Mesenchymal stem cell (in vitro differentiated cells and primary cell): Measurements from ENCODE around the gene GRP. TPM values are rescaled to one million over a fixed set of nuclear protein-coding genes. Genes with fewer than 3 reads are reported as not detected.

ENCODE experiments used
- DNase-seq: peaks from one replicate; pipeline ENCODE4 v3.0.0-alpha.2; 2013
- H2AFZ ChIP-seq: one replicate; pipeline ENCODE4 v1.6.1; 2013; ENCODE audit warnings: low read depth, mild to moderate bottlenecking, control low read depth, inconsistent platforms, low read length, moderate library complexity
- H2AK5ac ChIP-seq: 2 replicates; pipeline ENCODE4 v1.6.1; 2013; ENCODE audit warnings: low read length, moderate library complexity, mild to moderate bottlenecking, inconsistent platforms; ENCODE audit not compliant: severe bottlenecking
- H2BK120ac ChIP-seq: one replicate; pipeline ENCODE4 v1.6.1; 2013; ENCODE audit warnings: low read depth, mild to moderate bottlenecking, inconsistent platforms, low read length, moderate library complexity
- H2BK12ac ChIP-seq, 2 experiments: one replicate each; pipeline ENCODE4 v1.6.1; 2013; ENCODE audit warnings: inconsistent platforms in 2 of 2, low read length in 2 of 2, mild to moderate bottlenecking in 2 of 2, moderate library complexity in 2 of 2, control low read depth in 1 of 2
- H2BK15ac ChIP-seq: one replicate; pipeline ENCODE4 v1.6.1; 2013; ENCODE audit warnings: mild to moderate bottlenecking, low read depth, inconsistent platforms; ENCODE audit not compliant: poor library complexity, severe bottlenecking
- H2BK5ac ChIP-seq: 2 replicates; pipeline ENCODE4 v1.6.1; 2013; ENCODE audit warnings: low read depth, mild to moderate bottlenecking, low read length, control low read depth, inconsistent platforms; ENCODE audit not compliant: poor library complexity, severe bottlenecking
- H3K14ac ChIP-seq, 2 experiments: one replicate each; pipeline ENCODE4 v1.6.1; 2013; ENCODE audit warnings: inconsistent platforms in 2 of 2, low read length in 2 of 2, control low read depth in 1 of 2, mild to moderate bottlenecking in 1 of 2, moderate library complexity in 1 of 2
- H3K18ac ChIP-seq, 2 experiments: one replicate each; pipeline ENCODE4 v1.6.1; 2013; ENCODE audit warnings: inconsistent platforms in 2 of 2, low read length in 2 of 2, control low read depth in 1 of 2, low read depth in 1 of 2, mild to moderate bottlenecking in 1 of 2
- H3K23ac ChIP-seq, 2 experiments: one replicate each; pipeline ENCODE4 v1.6.1; 2013; ENCODE audit warnings: inconsistent platforms in 2 of 2, low read length in 2 of 2, mild to moderate bottlenecking in 2 of 2, moderate library complexity in 2 of 2, control low read depth in 1 of 2
- H3K27ac ChIP-seq: 2 replicates; pipeline ENCODE4 v1.5.1; 2013; ENCODE audit warnings: mild to moderate bottlenecking, moderate library complexity, low read length, control low read depth, inconsistent platforms; ENCODE audit not compliant: poor library complexity, severe bottlenecking
- H3K27me3 ChIP-seq, 2 experiments: 2 replicates each; pipeline versions ENCODE4 v1.6.1 to v1.7.0; 2013; ENCODE audit warnings: low read length in 2 of 2, mild to moderate bottlenecking in 2 of 2, moderate library complexity in 2 of 2, control low read depth in 1 of 2, inconsistent platforms in 1 of 2; ENCODE audit not compliant: control insufficient read depth in 1 of 2, insufficient read depth in 1 of 2
- H3K36me3 ChIP-seq, 2 experiments: 2 replicates each; pipeline versions ENCODE4 v1.6.1 to v1.7.0; 2013; ENCODE audit warnings: low read length in 2 of 2, control low read depth in 1 of 2, inconsistent platforms in 1 of 2, low read depth in 1 of 2, mild to moderate bottlenecking in 1 of 2; ENCODE audit not compliant: insufficient read depth in 2 of 2, control insufficient read depth in 1 of 2
- H3K4ac ChIP-seq, 2 experiments: one replicate each; pipeline ENCODE4 v1.6.1; 2013; ENCODE audit warnings: inconsistent platforms in 2 of 2, low read length in 2 of 2, mild to moderate bottlenecking in 2 of 2, moderate library complexity in 2 of 2, control low read depth in 1 of 2, low read depth in 1 of 2
- H3K4me1 ChIP-seq: 2 replicates; pipeline ENCODE4 v1.6.1; 2013; ENCODE audit warnings: low read depth, low read length, control low read depth; ENCODE audit not compliant: control insufficient read depth, insufficient read depth
- H3K4me2 ChIP-seq: 2 replicates; pipeline ENCODE4 v1.6.1; 2013; ENCODE audit warnings: low read length, mild to moderate bottlenecking, inconsistent platforms; ENCODE audit not compliant: poor library complexity, severe bottlenecking
- H3K4me3 ChIP-seq, 2 experiments: 2 replicates each; pipeline versions ENCODE4 v1.5.1 to v1.7.0; 2013; ENCODE audit warnings: low read length in 2 of 2, mild to moderate bottlenecking in 2 of 2, control low read depth in 1 of 2, low read depth in 1 of 2; ENCODE audit not compliant: insufficient read depth in 1 of 2
- H3K79me1 ChIP-seq: replicated peaks from 2 replicates; pipeline ENCODE4 v1.6.1; 2013; ENCODE audit warnings: mild to moderate bottlenecking, control low read depth, low read length, inconsistent platforms; ENCODE audit not compliant: poor library complexity, severe bottlenecking
- H3K9ac ChIP-seq: 2 replicates; pipeline ENCODE4 v1.7.0; 2013; ENCODE audit warnings: mild to moderate bottlenecking, low read length, moderate library complexity
- H3K9me3 ChIP-seq: 2 replicates; pipeline ENCODE4 v1.7.0; 2013; ENCODE audit warnings: mild to moderate bottlenecking, low read length; ENCODE audit not compliant: control insufficient read depth
- H4K8ac ChIP-seq: one replicate; pipeline ENCODE4 v1.6.1; 2013; ENCODE audit warnings: inconsistent platforms, mild to moderate bottlenecking, low read length, moderate library complexity
- H4K91ac ChIP-seq: one replicate; pipeline ENCODE4 v1.6.1; 2013; ENCODE audit warnings: mild to moderate bottlenecking, low read length, inconsistent platforms
- WGBS: methylation state at CpG from one replicate; pipeline ENCODE4 v1.1.7; 2013; ENCODE audit warnings: mixed read lengths; 5-methylcytosine and 5-hydroxymethylcytosine counted together
- polyA plus RNA-seq, 2 experiments: library from polyadenylated mRNA; stranded (reverse); fragments of 200-250 nt; gene quantifications; one replicate each; pipeline ENCODE4 v1.2.3, GENCODE V29; 2013

GRP gene
- polyA plus RNA-seq (2013, experiment 1 of 2) = not detected
- polyA plus RNA-seq (2013, experiment 2 of 2) = not detected

DNA sequence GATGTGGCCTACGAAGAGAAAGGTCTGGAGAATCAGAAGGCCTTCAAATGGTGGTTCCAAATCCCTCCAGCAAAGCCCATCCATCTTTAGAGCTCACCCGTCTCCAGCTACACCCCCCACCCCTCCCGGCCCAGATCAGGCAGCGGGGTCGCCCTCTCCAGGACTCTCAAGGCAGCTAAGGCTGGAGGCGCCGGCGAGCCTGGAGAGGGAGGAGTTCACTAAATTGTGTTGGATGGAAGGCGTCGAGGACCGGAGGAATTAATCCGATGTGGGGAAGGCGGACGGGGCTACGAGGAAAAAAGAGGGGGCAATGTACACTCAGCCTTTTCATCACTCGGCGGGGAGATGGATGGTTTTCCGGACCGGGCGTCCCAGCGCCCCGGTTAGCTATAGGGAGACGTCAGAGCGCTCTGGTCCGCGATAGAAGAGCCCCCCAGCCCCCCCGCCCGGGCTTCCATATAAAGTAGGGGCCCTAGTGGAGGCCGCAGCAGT is at the start of gene GRP:
Gene GRP (plus strand): TSS at position 487 of the 492 bp plus-strand sequence. CDS start 108 bp downstream, outside the sequence.
- DNase-seq = no peak
- H3K27ac ChIP-seq = no peak within 1 kb of the TSS
- no peaks in the 10 kb centered on the region for H3K79me1 ChIP-seq
- no peak within 1 kb of the TSS for H2BK12ac ChIP-seq
- H4K8ac ChIP-seq = no peak within 1 kb of the TSS
- no peak within 1 kb of the TSS for H3K4ac ChIP-seq
- no peak within 1 kb of the TSS for H3K23ac ChIP-seq
- no peak within 1 kb of the TSS for H3K9ac ChIP-seq
- no peak within 1 kb of the TSS for H2BK5ac ChIP-seq
- H2BK15ac ChIP-seq = no peak within 1 kb of the TSS
- H3K4me3 ChIP-seq = no peak within 1 kb of the TSS
- no peak within 1 kb of the TSS for H2AK5ac ChIP-seq
- H2AFZ ChIP-seq = no peak within 1 kb of the TSS
- peaks cover 88 to 97% of the 10 kb centered on the region in 2 experiments for H3K27me3 ChIP-seq
- peaks cover 6% of the 10 kb centered on the region for H3K4me1 ChIP-seq
- no peak within 1 kb of the TSS for H2BK120ac ChIP-seq
- H3K36me3 ChIP-seq = no peaks in the 10 kb centered on the region
- no peak within 1 kb of the TSS for H3K18ac ChIP-seq
- no peak within 1 kb of the TSS for H3K14ac ChIP-seq
- no peaks in the 10 kb centered on the region for H3K9me3 ChIP-seq
- H3K4me2 ChIP-seq = no peak within 1 kb of the TSS
- WGBS = 8% methylated on average over 28 of the region's 29 CpGs
- no peak within 1 kb of the TSS for H4K91ac ChIP-seq

DNA sequence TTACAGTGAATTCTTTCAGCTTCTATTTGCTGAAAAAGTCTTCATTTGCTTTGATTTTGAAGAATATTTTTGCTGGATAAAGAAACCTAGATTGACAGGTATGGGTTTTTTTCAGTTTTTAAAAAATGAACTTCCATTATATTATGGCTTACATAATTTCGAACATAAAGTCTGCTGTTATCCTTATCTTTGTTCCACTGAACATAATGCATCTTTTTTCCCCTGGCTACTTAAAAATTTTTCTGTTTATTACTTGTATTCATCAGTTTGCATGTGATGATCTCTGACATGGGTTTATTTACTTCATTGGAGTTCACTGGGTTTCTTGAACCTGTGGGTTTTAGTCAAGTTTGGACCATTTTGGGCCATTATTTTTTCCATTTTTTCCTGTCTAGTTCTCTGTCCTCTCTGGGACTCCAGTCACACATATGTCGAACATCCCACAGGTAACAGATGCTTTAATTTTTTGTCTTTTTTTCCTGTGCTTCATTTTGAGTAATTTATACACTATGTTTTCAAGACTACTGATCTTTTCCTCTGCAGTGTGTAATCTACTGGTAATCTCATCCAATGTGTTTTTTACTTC is 47.2 kb upstream of the GRP start:
- Histone ChIP-seq H4K91ac (no peak overlapping the region), H3K18ac (no peak overlapping the region), H3K27me3 (peaks cover 0 to 3% of the 10 kb centered on the region in 2 experiments), H3K36me3 (no peaks in the 10 kb centered on the region), H3K9me3 (peaks cover 68% of the 10 kb centered on the region), H3K14ac (no peak overlapping the region), H3K4me3 (no peak overlapping the region), H2BK12ac (no peak overlapping the region), H2BK120ac (no peak overlapping the region), H2BK15ac (no peak overlapping the region), H3K23ac (no peak overlapping the region), H2AK5ac (no peak overlapping the region), H2BK5ac (no peak overlapping the region), H4K8ac (no peak overlapping the region), H3K4me1 (no peaks in the 10 kb centered on the region), H3K4ac (no peak overlapping the region), H3K79me1 (no peaks in the 10 kb centered on the region), H3K9ac (no peak overlapping the region), H2AFZ (no peak overlapping the region), H3K4me2 (no peak overlapping the region), H3K27ac (no peak overlapping the region)
- whole genome bisulfite sequencing = no CpG with 5 or more reads among the region's 2 CpGs
- DNase-seq = no peak

DNA sequence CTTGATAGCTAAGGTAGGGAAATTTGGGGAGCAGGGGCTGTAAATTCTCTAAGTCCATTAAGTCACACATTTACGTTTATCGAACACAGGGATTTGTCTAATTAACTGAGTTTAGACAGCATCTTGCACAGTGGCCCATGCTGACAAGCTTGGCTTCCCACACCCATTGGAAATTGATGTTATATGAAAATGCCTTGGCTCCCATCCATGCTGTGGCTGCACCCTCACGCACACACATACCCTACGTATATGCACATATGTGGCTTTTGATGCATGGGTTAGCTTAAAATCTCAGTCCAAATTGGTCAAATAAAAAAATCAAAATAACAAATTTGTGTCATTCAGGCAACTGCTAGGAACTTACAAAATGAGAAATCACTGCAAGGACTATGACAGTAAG is 42.5 kb upstream of the GRP start:
- Histone ChIP-seq H3K4ac (no peak overlapping the region), H2BK15ac (no peak overlapping the region), H4K8ac (no peak overlapping the region), H2BK120ac (no peak overlapping the region), H3K27ac (no peak overlapping the region), H3K27me3 (peaks cover 4 to 5% of the 10 kb centered on the region in 2 experiments), H3K4me2 (no peak overlapping the region), H3K18ac (no peak overlapping the region), H3K79me1 (no peaks in the 10 kb centered on the region), H3K9ac (no peak overlapping the region), H3K9me3 (peaks cover 32% of the 10 kb centered on the region), H3K23ac (no peak overlapping the region), H4K91ac (no peak overlapping the region), H2BK5ac (no peak overlapping the region), H3K36me3 (no peaks in the 10 kb centered on the region), H3K4me1 (no peaks in the 10 kb centered on the region), H3K4me3 (no peak overlapping the region), H2AFZ (no peak overlapping the region), H2BK12ac (no peak overlapping the region), H2AK5ac (no peak overlapping the region), H3K14ac (no peak overlapping the region)
- no peak for DNase-seq
- WGBS = 100% methylated on average over 2 of the region's 4 CpGs

DNA sequence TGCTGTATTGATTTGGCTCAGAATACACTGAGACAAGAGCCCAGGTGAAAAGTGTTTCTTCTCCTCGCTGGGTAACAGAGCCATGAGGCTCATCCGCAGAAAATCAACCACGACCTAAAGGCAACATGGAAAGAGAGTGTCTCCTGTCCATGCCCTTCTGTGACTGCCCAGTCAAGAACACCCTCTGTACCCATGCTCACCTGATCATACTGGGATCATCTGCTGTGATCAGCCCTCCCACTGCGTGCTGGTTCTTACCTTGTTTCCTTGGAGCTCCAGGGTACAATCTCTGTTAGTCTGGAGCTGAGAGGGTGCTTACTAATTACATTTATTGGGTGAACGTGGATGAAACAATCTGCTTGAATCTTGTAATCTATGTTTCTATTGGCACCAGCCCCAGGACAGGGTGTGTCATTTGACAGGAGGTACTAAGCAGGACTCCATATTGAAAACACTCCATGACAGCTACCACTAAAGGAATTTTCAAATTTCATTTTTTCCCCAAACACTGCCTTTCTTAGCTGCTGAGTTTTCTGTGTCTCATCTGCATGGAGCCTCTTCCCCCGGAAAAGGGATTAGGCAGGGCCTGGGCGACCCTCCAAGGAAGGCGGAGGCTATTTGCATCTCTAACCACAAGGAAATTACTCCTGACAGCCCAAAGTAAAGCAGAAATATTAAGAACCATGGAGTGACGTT is 39.7 kb upstream of the GRP start:
- Histone ChIP-seq H2BK12ac (no peak overlapping the region), H3K14ac (no peak overlapping the region), H3K4me1 (no peaks in the 10 kb centered on the region), H3K9me3 (peaks cover 5% of the 10 kb centered on the region), H3K23ac (no peak overlapping the region), H3K4me2 (no peak overlapping the region), H3K79me1 (no peaks in the 10 kb centered on the region), H3K18ac (no peak overlapping the region), H2AFZ (no peak overlapping the region), H2BK15ac (no peak overlapping the region), H2BK5ac (no peak overlapping the region), H3K4me3 (no peak overlapping the region), H3K36me3 (no peaks in the 10 kb centered on the region), H3K27ac (no peak overlapping the region), H2AK5ac (no peak overlapping the region), H2BK120ac (no peak overlapping the region), H4K8ac (no peak overlapping the region), H3K4ac (no peak overlapping the region), H3K9ac (no peak overlapping the region), H3K27me3 (peaks cover 7 to 10% of the 10 kb centered on the region in 2 experiments), H4K91ac (no peak overlapping the region)
- no peak for DNase-seq
- 83% methylated on average over 9 of the region's 9 CpGs for WGBS
